Right lobe of liver (tissue), 4 donors: ENCODE data around the gene FBXL14.

Source experiments
- CTCF ChIP-seq, 4 donors: fragments of 200-600 bp in 3 of 4; fragments of 450-650 bp in 1 of 4; IDR thresholded peaks; one replicate each; pipeline versions ENCODE4 v1.5.1 to v1.8.0; 2016 to 2022; ENCODE audit warnings: antibody characterized with exemption in 4 of 4, mild to moderate bottlenecking in 2 of 4
- POLR2A ChIP-seq: fragments of 450-650 bp; IDR thresholded peaks from one replicate; pipeline ENCODE4 v1.6.1; 2017; ENCODE audit warnings: antibody characterized with exemption, mild to moderate bottlenecking
- donor health status: DM: no; HTN: no; CAD: no.
- donor health status: DM: no; HTN: no; CAD: no.
- donor health status: DM: no; HTN: yes; CAD: no.

GRCh38 chr12:1638203-1638602 is 43.8 kb upstream of the FBXL14 start:
- TF ChIP-seq CTCF (IDR thresholded peaks at IDR 0.05) (no peak), POLR2A (no peak)
